Aorta (tissue), 5 donors: Measurements from ENCODE around the gene ZNF431. TPM values are rescaled to one million over a fixed set of nuclear protein-coding genes. Genes with fewer than 3 reads are reported as not detected.
"Not testable (repeated sequence)": the region's sequence is repeated elsewhere in the genome, so short reads cannot be mapped to it uniquely, and the experiment has no call there.

ENCODE experiments used
- ATAC-seq: fragments of 200-7000 bp; cut with Tn5 transposase; one replicate; pipeline ENCODE4 v1.9.1; 2022; ENCODE audit warnings: moderate library complexity; ENCODE audit not compliant: low FRiP score
- DNase-seq, 2 donors: peaks; one replicate each; pipeline ENCODE4 v3.0.0-alpha.2; 2020
- H3K27ac ChIP-seq, 2 donors: one replicate each; pipeline ENCODE4 v1.5.1; 2013; ENCODE audit warnings: low read length in 2 of 2, mild to moderate bottlenecking in 2 of 2, moderate library complexity in 2 of 2, control low read depth in 1 of 2, inconsistent platforms in 1 of 2, low read depth in 1 of 2
- H3K27me3 ChIP-seq, 2 donors: one replicate each; pipeline ENCODE4 v1.6.1; 2013; ENCODE audit warnings: control low read depth in 1 of 2, low read length in 1 of 2, mild to moderate bottlenecking in 1 of 2, moderate library complexity in 1 of 2; ENCODE audit not compliant: insufficient read depth in 2 of 2, control insufficient read depth in 1 of 2
- H3K36me3 ChIP-seq, 2 donors: one replicate each; pipeline ENCODE4 v1.6.1; 2013; ENCODE audit warnings: control low read depth in 1 of 2, low read length in 1 of 2, mild to moderate bottlenecking in 1 of 2; ENCODE audit not compliant: insufficient read depth in 2 of 2, control insufficient read depth in 1 of 2
- H3K4me1 ChIP-seq, 2 donors: one replicate each; pipeline ENCODE4 v1.6.1; 2013; ENCODE audit warnings: low read length in 2 of 2, control low read depth in 1 of 2, mild to moderate bottlenecking in 1 of 2, moderate library complexity in 1 of 2; ENCODE audit not compliant: insufficient read depth in 2 of 2, control insufficient read depth in 1 of 2
- H3K4me3 ChIP-seq, 2 donors: one replicate each; pipeline ENCODE4 v1.5.1; 2013; ENCODE audit warnings: low read length in 2 of 2, control low read depth in 1 of 2, mild to moderate bottlenecking in 1 of 2
- H3K9me3 ChIP-seq: one replicate; pipeline ENCODE4 v1.6.1; 2013; ENCODE audit warnings: mild to moderate bottlenecking, low read length; ENCODE audit not compliant: control insufficient read depth
- WGBS, 2 donors: extraction: QIAGEN DNeasy Blood & Tissue Kit; methylation state at CpG; one replicate each; pipeline ENCODE4 v1.1.7; 2013; 5-methylcytosine and 5-hydroxymethylcytosine counted together
- intact Hi-C, 2 donors: fragments of 100-400 bp; cut with DNase I; formaldehyde crosslinking; loops; one replicate each; pipeline versions ENCODE4 v1.14.2 to v1.15.0; 2022
- polyA plus RNA-seq, 2 donors: library from polyadenylated mRNA; stranded (reverse); fragments of 200-250 nt; gene quantifications; one replicate each; pipeline ENCODE4 v1.2.3, GENCODE V29; 2013
- total RNA-seq, 2 donors: library from RNA; stranded (reverse); fragmentation: NEBNext Ultra II Directional; extraction: Animal tissue kit (Norgen Biotek cat#: 25700); gene quantifications; one replicate each; pipeline ENCODE4 v1.2.1, GENCODE V29; 2021
- donor health status: healthy with polysubstance abuse.
- donor health status: Bipolar disorder and iron deficiency.
- donor health status: DM: no; HTN: no; CAD: no.
- donor health status: DM: no; HTN: no; CAD: no.
- donor health status: DM: yes; HTN: yes; CAD: no.

The ZNF431 gene
- total and polyA plus RNA-seq, 4 donors: 3.1 to 20.2 (median 8.3) TPM

DNA sequence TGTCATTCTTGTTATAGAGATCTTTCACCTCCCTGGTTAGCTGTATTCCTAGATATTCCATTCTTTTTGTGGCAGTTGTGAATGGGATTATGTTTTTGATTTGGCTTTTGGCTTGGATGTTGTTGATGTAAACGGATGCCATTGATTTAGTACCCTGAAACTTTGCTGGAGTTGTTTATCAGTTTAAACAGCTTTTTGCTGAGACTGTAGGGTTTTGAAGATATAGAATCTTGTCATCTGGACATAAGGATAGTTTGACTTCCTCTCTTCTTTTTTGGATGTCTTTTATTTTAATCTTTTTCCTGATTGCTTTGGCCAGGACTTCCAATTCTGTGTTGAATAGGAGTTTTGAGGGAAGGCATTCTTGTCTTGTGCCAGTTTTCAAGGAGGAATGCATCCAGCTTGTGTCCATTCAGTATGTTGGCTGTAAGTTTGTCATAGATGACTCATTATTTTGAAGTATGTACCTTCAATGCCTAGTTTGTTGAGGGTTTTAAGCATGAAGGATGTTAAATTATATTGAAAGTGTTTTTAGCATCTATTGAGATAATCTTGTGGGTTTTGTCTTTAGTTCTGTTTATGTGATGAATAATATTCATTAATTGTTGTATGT is 16.8 kb downstream of the ZNF431 start:
- Histone ChIP-seq H3K9me3 (no peaks in the 10 kb centered on the region), H3K4me3 (no peak overlapping the region), H3K27ac (no peak overlapping the region), H3K27me3 (no peaks in the 10 kb centered on the region), H3K4me1 (no peaks in the 10 kb centered on the region), H3K36me3 (peaks cover 0 to 6% of the 10 kb centered on the region in 2 donors)
- 68 to 88% methylated on average over 1 of the region's 1 CpG for WGBS, 2 donors
- DNase-seq (no peak), ATAC-seq (no peak)
- intact Hi-C loops: no loop called here

DNA sequence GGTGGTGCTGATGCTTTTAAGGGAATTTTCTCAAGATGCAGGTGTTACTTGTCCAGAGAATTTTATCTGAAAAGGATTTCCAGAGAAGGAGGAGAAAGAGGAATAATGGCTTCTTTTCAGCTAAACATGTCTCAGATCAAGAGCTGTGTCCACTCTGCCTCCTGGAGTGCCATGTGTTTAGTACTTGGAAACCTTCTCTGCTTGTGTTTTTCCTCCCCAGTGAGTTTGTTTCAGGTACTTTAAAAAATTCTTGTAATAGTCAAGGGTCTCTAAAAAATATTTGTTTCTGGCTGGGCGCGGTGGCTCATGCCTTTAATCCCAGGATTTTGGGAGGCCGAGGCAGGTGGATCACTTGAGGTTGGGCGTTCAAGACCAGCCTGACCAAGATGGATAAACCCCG is 22.7 kb downstream of the ZNF431 start:
- Histone ChIP-seq H3K36me3 (peaks cover under 1 to 4% of the 10 kb centered on the region in 2 donors), H3K4me1 (no peaks in the 10 kb centered on the region), H3K27ac (no peak overlapping the region), H3K27me3 (no peaks in the 10 kb centered on the region), H3K9me3 (no peaks in the 10 kb centered on the region), H3K4me3 (no peak overlapping the region)
- intact Hi-C loops: no loop called here
- no peak for ATAC-seq
- DNase-seq: no peak
- 97 to 99% methylated on average over 5 of the region's 5 CpGs for WGBS, 2 donors

DNA sequence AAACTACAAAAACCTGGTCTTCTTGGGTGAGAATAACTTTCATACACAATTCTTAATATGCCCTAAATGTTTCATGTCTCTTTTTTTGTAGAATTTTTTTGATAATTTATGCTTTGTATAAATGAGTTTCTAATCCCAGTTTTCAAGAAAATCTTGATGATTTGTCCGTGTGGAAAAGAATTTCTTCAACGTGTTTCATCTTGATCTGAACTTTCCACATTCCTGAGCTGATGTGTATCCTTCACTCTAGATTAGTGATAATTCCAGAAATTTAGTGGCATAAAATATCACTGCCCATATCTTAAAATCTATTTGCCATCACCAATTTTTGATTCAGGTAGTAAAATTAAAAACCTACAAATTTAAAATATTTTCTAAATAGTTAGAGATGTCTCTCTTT is 24.6 kb downstream of the ZNF431 start:
- no peaks in the 10 kb centered on the region for H3K4me1 ChIP-seq
- no peak for ATAC-seq

DNA sequence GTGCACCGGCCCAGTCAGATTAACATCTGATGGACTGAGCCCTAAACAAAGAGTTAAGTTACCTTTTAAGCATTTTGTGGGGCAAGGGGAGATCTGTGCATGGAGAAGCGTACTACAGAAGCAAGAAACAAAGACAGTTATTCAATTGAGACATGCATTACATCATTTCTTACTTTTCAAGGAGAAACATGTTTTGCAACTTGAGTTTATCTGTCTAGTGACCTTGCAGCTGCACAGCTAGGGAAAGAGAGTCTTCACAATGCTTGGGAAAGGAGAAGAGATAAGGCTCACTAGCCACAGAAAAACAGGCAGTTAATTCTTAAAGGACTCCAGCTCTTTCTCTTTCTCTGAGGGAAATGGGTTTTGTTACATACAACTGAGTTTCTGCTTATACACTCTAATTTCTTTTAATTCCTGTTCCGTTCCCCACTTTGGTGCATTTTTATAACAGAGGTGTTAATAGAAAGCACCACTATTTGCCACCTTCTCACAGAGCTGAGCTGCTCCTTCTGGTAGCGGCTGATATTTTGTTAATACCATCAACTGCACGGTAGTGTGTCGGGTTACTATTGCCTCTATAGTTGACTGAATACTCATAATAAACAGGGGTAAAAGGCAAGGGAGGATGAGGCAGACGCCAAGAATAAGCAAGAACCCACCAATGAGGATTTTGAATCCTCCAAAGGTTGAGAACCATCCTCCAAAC is 55.9 kb downstream of the ZNF431 start:
- no peaks in the 10 kb centered on the region for H3K4me1 ChIP-seq
- peaks cover 1% of the 10 kb centered on the region for H3K9me3 ChIP-seq
- no peaks in the 10 kb centered on the region for H3K27me3 ChIP-seq
- ATAC-seq (no peak), DNase-seq (no peak)
- no peaks in the 10 kb centered on the region for H3K36me3 ChIP-seq
- intact Hi-C loops: no loop called here
- no peak overlapping the region for H3K4me3 ChIP-seq
- WGBS, 2 donors: 66 to 68% methylated on average over 7 of the region's 7 CpGs
- H3K27ac ChIP-seq: no peak overlapping the region

More for the DNA sequence above, 24.6 kb downstream of the ZNF431 start:
- no peaks in the 10 kb centered on the region for H3K27me3 ChIP-seq
- 80% methylated on average over 2 of the region's 2 CpGs for WGBS, 2 donors
- no peaks in the 10 kb centered on the region for H3K9me3 ChIP-seq
- DNase-seq: no peak
- H3K36me3 ChIP-seq: peaks cover 1 to 4% of the 10 kb centered on the region in 2 donors
- no peak overlapping the region for H3K4me3 ChIP-seq
- intact Hi-C loops: no loop called here
- H3K27ac ChIP-seq: no peak overlapping the region

DNA sequence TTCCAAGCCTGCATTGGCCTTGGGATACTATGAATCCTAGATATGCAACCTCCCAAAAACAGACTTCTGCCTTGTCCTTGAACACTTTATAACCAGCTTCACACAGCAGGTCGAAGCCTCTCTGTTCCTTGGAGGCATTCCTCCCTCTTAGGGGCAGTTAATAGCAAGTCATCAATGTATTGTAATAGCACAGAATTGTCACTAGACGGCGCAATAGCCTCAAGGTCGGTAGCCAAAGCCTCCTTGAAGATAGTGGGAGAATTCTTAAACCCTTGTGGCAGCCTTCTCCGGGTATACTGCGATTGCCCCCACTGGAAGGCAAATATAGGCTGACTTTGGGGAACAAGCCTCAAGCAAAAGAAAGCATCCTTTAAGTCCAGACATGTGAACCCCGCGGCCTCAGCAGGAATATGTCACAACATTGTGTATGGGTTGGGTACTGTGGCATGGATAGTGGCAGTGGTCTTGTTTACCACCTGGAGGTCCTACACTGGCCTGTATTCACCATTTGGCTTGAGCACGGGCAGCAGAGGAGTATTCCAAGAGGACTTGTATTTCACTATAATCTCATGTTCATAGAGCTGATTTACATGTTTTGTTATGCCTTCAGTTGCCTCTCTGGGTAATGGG is 61.1 kb downstream of the ZNF431 start:
- no peaks in the 10 kb centered on the region for H3K27me3 ChIP-seq
- H3K36me3 ChIP-seq: no peaks in the 10 kb centered on the region
- no peaks in the 10 kb centered on the region for H3K4me1 ChIP-seq
- peaks cover 1% of the 10 kb centered on the region for H3K9me3 ChIP-seq
- H3K27ac ChIP-seq: no peak overlapping the region
- H3K4me3 ChIP-seq: no peak overlapping the region
- 40 to 47% methylated on average over 9 of the region's 9 CpGs for WGBS, 2 donors
- intact Hi-C loops: loop anchor here in 1 of 2 donors (10.0 kb wide), 1 partner anchor 282 kb away; no protein-coding TSS in a partner anchor
- ATAC-seq (no peak), DNase-seq (no peak)

DNA sequence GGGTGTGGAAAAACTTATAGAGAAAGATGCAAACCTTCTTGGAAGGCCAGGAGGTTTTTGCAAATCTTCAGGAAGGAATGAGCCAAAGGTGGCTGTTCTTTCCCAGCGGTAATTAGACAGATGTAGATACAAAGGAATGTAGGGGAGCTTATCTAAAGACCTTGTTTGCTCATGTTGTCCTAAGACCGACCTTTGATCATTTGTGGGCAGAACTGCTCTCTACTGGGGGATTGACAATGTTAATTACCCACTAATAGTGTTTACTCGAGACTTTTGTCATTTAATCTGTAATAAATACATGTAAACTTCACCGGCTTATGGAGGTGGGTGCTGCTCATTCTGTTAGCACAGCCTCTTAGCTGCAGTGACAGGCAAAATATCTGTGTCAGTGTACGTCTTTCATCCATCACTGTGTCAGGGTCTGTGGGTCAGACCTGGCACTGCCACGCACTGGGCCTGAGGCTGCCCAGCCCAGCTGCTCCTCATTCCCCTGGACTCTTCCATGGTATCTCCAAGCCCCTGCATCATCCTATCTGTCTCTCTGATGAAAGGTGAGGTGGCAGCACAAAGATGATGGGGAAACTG is 68.3 kb downstream of the ZNF431 start:
- ATAC-seq (no peak), DNase-seq (no peak)
- Histone ChIP-seq H3K4me1 (no peaks in the 10 kb centered on the region), H3K36me3 (no peaks in the 10 kb centered on the region), H3K27ac (no peak overlapping the region), H3K4me3 (no peak overlapping the region), H3K27me3 (no peaks in the 10 kb centered on the region), H3K9me3 (no peaks in the 10 kb centered on the region)
- WGBS, 2 donors: 26 to 39% methylated on average over 6 of the region's 6 CpGs
- intact Hi-C loops: no loop called here

DNA sequence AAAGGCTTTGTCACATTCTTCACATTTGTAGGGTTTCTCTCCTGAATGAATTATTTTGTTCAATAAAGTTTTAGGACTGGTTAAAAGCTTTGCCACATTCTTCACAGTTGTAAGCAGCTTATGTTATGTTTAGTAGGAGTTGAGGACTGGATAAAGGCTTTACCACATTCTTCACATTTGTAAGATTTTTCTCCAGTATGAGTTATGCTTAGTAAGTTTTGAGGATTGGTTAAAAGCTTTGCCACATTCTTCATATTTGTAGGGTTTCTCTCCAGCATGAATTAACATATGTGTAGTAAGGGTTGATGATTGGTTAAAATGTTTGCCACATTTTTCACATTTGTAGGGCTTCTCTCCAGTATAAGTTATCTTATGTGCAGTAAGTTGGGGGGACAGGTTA is 79.9 kb downstream of the ZNF431 start:
- DNase-seq: no peak
- intact Hi-C loops: no loop called here

DNA sequence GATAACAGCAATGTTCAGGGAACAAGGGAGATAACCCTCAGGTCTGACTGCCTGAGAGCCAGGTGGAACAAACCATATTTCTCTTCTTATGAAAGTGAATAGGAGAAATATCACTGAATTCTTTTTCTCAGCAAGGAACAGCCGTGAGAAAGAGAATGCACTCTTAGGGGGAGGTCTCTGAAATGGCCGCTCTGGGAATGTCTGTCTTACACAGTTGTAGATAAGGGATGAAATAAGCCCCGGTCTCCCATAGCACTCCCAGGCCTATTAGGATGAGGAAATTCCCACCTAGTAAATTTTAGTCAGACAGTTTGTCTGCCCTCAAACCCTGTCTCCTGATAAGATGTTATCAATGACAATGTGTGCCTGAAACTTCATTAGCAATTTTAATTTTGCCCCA is 88.1 kb downstream of the ZNF431 start:
- DNase-seq, intact Hi-C loops, H3K27me3 ChIP-seq, H3K9me3 ChIP-seq, H3K4me3 ChIP-seq, H3K4me1 ChIP-seq, ATAC-seq, H3K36me3 ChIP-seq, H3K27ac ChIP-seq: not testable (repeated sequence)
- 81 to 84% methylated on average over 3 of the region's 3 CpGs for WGBS, 2 donors

More for the DNA sequence above, 79.9 kb downstream of the ZNF431 start:
- H3K4me1 ChIP-seq: no peaks in the 10 kb centered on the region
- H3K9me3 ChIP-seq: no peaks in the 10 kb centered on the region
- no peak overlapping the region for H3K27ac ChIP-seq
- H3K4me3 ChIP-seq: no peak overlapping the region
- H3K27me3 ChIP-seq: no peaks in the 10 kb centered on the region
- ATAC-seq: no peak
- H3K36me3 ChIP-seq: no peaks in the 10 kb centered on the region
